Loucy (cell line): Measurements from ENCODE around the gene ADAMTSL2.

Experiments used
- CTCF ChIP-seq: fragments of 200-600 bp; sonication (generic); conservative IDR thresholded peaks from 2 replicates; pipeline ENCODE4 v1.5.1; 2014; ENCODE audit warnings: mild to moderate bottlenecking, antibody characterized with exemption, low read length
- EZH2phosphoT487 ChIP-seq: fragments of 200-600 bp; IDR thresholded peaks from 2 replicates; pipeline ENCODE4 v1.6.1; 2018; ENCODE audit warnings: antibody characterized with exemption, mild to moderate bottlenecking, moderate library complexity, borderline replicate concordance

GRCh38 chr9:133520121-133520835 is 14.2 kb upstream of the ADAMTSL2 start:
- TF ChIP-seq CTCF (no peak), EZH2phosphoT487 (no peak)
